GM19397 (cell line): ENCODE data around the gene SRPK1.
"Not testable (repeated sequence)": the region's sequence is repeated elsewhere in the genome, so short reads cannot be mapped to it uniquely, and the experiment has no call there.

Experiments used
- ATAC-seq: cut with Tn5 transposase; IDR thresholded peaks from one replicate; pipeline ENCODE4 v1.9.1; 2021; ENCODE audit warnings: mild to moderate bottlenecking, moderate library complexity; ENCODE audit not compliant: unreplicated experiment

SRPK1 gene

GRCh38 chr6:35920793-35921732 lies at the start of gene SRPK1:
Gene SRPK1 (minus strand): TSS chr6:35921098. CDS start chr6:35921056, 42 bp downstream.
- peak; percentile 86 for ATAC-seq

GRCh38 chr6:35970181-35970580 lies 49.3 kb upstream of the SRPK1 start:
- ATAC-seq: no peak

DNA sequence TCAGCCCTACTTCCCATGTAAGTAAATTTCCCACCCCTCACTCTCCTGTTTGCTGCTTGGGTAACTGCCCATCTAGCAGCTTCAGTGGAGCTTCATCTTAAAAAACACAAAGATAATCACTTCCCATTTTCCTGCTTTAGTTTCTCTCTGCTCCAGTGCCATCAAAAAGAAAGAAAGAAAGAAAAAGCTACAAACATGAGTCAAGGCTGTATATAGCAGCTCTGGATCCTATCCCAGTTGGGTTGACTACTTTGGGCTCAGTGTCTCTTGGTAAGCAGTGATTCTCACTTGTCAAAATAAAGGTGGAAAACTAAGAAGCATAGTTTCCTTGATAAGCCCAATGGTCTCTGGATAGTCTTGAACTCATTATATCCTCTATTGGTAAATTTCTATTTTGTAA lies 48.7 kb upstream of the SRPK1 start:
- no peak for ATAC-seq

- no peak for ATAC-seq
Observed at GRCh38 chr6:35968821-35969220, 47.9 kb upstream of the SRPK1 start.

DNA sequence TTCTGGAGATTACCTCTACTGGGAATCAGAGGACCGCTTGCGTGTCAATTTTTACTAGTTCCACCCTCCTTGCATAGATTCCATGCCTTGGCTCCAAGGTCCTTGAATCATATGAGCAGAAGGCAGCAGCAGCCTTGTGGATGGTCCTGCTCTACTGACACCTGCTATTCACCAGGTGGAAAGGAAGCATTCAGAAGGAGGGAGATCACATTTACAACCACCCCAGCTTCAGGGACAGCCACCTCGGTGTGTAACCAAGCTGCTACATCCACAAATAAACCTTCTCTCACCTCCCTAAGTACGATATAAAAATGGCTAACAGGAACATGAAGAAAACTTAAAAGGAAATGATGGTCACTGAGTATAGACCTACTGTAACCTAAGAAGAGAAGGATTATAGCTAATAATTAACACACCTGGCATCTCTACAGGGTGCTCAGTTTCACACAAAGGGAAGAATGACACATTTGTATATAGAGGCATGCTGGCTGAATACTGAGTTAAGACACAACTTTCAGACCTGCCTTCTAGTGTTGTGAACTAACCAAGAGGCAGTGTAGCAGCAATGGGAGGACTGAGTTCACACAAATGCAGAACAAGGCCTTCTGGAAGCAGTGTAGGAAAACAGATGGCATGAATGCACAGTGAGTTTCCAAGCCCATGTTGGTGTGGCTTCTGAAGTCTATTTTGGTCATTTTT lies 46.3 kb upstream of the SRPK1 start:
- ATAC-seq: no peak

GRCh38 chr6:35962779-35963560 lies 42.1 kb upstream of the SRPK1 start:
- no peak for ATAC-seq

- no peak for ATAC-seq
Observed at GRCh38 chr6:35960187-35960586, 39.3 kb upstream of the SRPK1 start.

GRCh38 chr6:35955970-35956369 lies 35.1 kb upstream of the SRPK1 start:
- ATAC-seq: no peak

GRCh38 chr6:35955521-35955920 lies 34.6 kb upstream of the SRPK1 start:
- no peak for ATAC-seq

- ATAC-seq: no peak
Observed at GRCh38 chr6:35955071-35955470, 34.2 kb upstream of the SRPK1 start.

DNA sequence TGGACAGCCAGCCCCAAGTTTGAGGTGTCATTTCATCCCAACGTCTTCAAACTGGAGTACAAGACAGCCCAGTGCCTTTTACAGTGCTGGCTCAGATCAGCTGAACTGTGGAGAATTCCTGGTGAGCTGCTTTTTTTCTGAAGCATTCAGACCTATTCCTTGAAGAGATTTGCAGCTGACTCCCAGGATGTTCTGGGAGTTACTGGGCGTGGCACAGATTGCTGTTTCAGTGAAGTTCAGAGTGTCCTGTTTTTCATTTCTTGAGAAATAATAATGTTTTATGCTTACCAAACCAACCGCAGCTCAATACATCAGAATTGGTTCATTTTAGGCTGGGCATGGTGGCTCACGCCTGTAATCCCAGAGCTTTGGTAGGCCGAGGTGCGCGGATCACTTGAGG lies 33.4 kb upstream of the SRPK1 start:
- ATAC-seq: no peak

DNA sequence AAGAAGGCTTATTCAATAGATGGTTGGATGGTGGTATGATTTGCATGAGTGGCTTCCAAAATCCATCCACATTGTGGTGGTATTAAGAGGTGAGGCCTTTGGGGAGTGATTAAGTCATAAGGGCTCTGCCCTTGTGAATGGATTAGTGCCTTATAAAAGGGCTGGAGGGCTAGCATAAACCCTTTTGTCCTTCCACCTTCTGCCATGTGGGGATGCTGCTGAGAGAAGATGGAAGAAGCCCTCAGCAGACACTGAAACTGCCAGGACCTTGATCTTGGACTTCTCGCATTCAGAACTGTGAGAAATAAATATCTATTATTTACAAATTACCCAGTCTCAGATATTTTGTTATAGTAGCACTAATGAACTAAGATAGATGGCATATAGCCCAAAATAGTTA lies 27.8 kb upstream of the SRPK1 start:
- ATAC-seq: no peak

- no peak for ATAC-seq
Observed at GRCh38 chr6:35945650-35946025, 24.7 kb upstream of the SRPK1 start.

DNA sequence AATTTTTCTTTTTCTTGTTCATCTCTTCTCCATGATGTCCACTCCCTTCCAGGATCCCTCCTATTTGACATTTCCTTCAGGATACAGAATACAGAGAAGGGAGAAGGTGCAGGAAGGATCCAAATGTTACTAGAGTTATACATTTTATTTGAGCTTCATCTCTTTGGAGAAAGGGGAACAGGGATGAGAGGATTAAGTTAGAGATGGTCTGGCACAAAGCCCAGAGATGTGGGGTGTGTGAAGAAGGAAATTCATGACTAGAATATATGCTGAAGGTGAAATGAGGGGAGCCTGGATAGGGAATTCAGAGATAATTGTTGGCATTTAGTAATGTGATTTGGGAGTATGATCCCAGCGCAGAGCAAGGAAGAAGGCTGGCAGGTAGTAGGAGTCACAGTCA lies 22.5 kb upstream of the SRPK1 start:
- no peak for ATAC-seq

DNA sequence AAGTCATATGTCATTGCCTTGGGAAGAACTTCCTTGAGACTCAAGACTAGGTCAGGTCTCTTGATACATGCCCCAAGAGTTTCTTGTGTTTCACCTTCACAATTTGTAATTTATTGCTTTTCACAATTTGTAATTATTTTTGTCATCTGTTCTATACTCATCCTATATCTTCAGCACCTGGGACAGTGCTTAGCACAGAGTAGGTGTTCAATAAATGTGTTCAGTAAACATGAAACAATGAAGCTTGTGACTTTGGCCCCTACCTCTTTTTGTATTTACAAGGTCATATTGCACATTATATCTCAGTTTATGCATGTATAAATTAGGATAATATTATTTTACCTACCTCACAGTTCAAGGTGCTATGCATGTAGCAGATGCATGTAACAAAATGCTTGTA lies 21.5 kb upstream of the SRPK1 start:
- no peak for ATAC-seq

DNA sequence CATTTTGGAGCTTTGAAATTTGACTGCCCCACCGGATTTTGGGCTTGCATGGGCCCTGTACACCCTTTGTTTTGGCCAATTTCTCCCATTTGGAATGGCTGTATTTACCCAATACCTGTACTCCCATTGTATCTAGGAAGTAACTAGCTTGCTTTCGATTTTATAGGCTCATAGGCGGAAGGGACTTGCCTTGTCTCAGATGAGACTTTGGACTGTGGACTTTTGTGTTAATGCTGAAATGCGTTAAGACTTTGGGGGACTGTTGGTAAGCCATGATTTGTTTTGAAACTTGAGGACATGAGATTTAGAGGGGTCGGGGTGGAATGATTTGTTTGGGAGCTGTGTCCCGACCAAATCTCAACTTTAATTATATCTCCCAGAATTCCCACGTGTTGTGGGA lies 20.3 kb upstream of the SRPK1 start:
- ATAC-seq: not testable (repeated sequence)

DNA sequence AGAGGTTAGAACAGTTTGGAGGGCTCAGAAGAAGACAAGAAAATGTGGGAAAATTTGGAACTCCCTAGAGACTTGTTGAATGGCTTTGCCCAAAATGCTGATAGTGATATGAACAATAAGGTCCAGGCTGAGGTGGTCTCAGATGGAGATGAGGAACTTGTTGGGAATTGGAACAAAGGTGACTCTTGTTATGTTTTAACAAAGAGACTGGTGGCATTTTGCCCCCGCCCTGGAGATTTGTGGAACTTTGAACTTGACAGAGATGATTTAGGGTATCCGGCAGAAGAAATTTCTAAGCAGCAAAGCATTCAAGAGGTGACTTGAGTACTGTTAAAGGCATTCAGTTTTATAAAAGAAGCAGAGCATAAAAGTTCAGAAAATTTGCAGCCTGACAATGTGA lies 19.1 kb upstream of the SRPK1 start:
- not testable (repeated sequence) for ATAC-seq

- ATAC-seq: not testable (repeated sequence)
Observed at GRCh38 chr6:35939259-35939658, 18.4 kb upstream of the SRPK1 start.

DNA sequence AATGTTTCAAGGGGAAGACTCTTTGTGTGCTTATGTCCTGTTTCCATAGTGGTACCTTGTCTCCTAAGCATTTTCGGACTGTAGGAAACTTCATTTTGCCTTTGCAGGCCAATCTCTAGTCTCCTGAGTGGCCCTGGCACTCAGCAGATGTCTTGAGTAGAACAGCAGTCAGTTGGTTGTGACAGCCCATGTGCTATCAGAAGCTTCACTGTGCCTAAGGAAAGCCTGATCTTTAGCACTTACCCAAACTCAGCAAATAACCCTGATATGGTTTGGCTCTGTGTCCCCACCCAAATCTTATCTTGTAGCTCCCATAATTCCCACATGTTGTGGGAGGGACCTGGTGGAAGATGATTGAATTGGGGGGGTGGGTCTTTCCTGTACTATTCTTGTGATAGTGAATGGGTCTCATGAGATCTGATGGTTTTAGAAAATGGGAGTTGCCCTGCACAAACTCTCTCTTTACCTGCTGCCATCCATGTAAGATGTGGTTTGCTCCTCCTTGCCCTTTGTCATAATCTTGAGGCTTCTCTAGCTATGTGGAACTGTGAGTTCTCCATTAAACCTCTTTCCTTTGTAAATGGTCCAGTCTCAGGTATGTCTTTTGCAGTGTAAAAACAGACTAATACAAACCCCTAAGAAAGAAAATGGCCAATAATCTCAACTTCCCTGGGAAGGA lies 15.9 kb upstream of the SRPK1 start:
- ATAC-seq: no peak

GRCh38 chr6:35935469-35935868 lies 14.6 kb upstream of the SRPK1 start:
- no peak for ATAC-seq

GRCh38 chr6:35933844-35934243 lies 12.9 kb upstream of the SRPK1 start:
- no peak for ATAC-seq
